Keratinocyte (primary cell): Measurements from ENCODE around the gene AVPR2. TPM values are rescaled to one million over a fixed set of nuclear protein-coding genes. Genes with fewer than 3 reads are reported as not detected.
A peak's percentile ranks its signal among the peaks of the same experiment; 100 is the strongest.

Experiments
- DNase-seq: peaks from one replicate; pipeline ENCODE4 v3.0.0-alpha.2; 2011; ENCODE audit warnings: low read depth, missing footprints, low spot score
- FAIRE-seq: peaks from 2 replicates; lab custom pipeline; 2011; peaks lifted over from hg19 to GRCh38; lab: Jason Lieb, UNC
- H2AFZ ChIP-seq: 2 replicates; pipeline ENCODE4 v1.6.0; 2012; ENCODE audit warnings: low read length, control low read depth, inconsistent platforms; ENCODE audit not compliant: control insufficient read depth
- H3K27ac ChIP-seq: 2 replicates; pipeline ENCODE4 v1.5.1; 2011; ENCODE audit warnings: low read length; ENCODE audit not compliant: control insufficient read depth, insufficient read depth
- H3K27me3 ChIP-seq: 3 replicates; pipeline ENCODE4 v1.6.0; 2011; ENCODE audit warnings: low read length; ENCODE audit not compliant: control insufficient read depth, insufficient read depth; ENCODE audit errors: extremely low read depth
- H3K36me3 ChIP-seq, 2 experiments: 2 replicates in 1 of 2; 3 replicates in 1 of 2; pipeline ENCODE4 v1.5.1; 2011; ENCODE audit warnings: low read length in 2 of 2, mild to moderate bottlenecking in 1 of 2; ENCODE audit not compliant: control insufficient read depth in 2 of 2, insufficient read depth in 2 of 2; ENCODE audit errors: extremely low read depth in 1 of 2
- H3K4me1 ChIP-seq: 3 replicates; pipeline ENCODE4 v1.5.1; 2011; ENCODE audit warnings: low read length; ENCODE audit not compliant: control insufficient read depth, insufficient read depth; ENCODE audit errors: extremely low read depth
- H3K4me2 ChIP-seq: 3 replicates; pipeline ENCODE4 v1.6.0; 2011; ENCODE audit warnings: low read depth, low read length; ENCODE audit not compliant: control insufficient read depth, insufficient read depth; ENCODE audit errors: extremely low read depth
- H3K4me3 ChIP-seq, 3 experiments: fragments of 200-600 bp in 1 of 3; sonication (generic) in 1 of 3; 2 replicates in 2 of 3; 3 replicates in 1 of 3; pipeline ENCODE4 v1.5.1; 2011 to 2016; ENCODE audit warnings: low read length in 3 of 3, mild to moderate bottlenecking in 3 of 3, control low read depth in 2 of 3, inconsistent platforms in 1 of 3, low read depth in 1 of 3, mixed read lengths in 1 of 3, mixed run types in 1 of 3, moderate library complexity in 1 of 3; ENCODE audit not compliant: control insufficient read depth in 2 of 3, insufficient read depth in 2 of 3; ENCODE audit errors: extremely low read depth in 1 of 3
- H3K79me2 ChIP-seq: 2 replicates; pipeline ENCODE4 v1.6.0; 2012; ENCODE audit warnings: low read length; ENCODE audit not compliant: control insufficient read depth, insufficient read depth
- H3K9ac ChIP-seq: 3 replicates; pipeline ENCODE4 v1.6.0; 2011; ENCODE audit warnings: low read length; ENCODE audit not compliant: control insufficient read depth, insufficient read depth; ENCODE audit errors: extremely low read depth
- H3K9me1 ChIP-seq: 3 replicates; pipeline ENCODE4 v1.6.0; 2011; ENCODE audit warnings: low read length; ENCODE audit not compliant: control insufficient read depth, insufficient read depth; ENCODE audit errors: extremely low read depth
- H3K9me3 ChIP-seq: 2 replicates; pipeline ENCODE4 v1.5.1; 2012; ENCODE audit warnings: low read depth, low read length; ENCODE audit not compliant: control insufficient read depth
- H4K20me1 ChIP-seq: 3 replicates; pipeline ENCODE4 v1.6.0; 2011; ENCODE audit warnings: low read length; ENCODE audit not compliant: control insufficient read depth, insufficient read depth; ENCODE audit errors: extremely low read depth
- CTCF ChIP-seq, 3 experiments: IDR thresholded peaks in 1 of 3; conservative IDR thresholded peaks in 1 of 3; optimal IDR thresholded peaks in 1 of 3; 2 replicates in 2 of 3; 3 replicates in 1 of 3; pipeline versions ENCODE3 to v1.5.1; 2011; ENCODE audit warnings: low read length in 3 of 3, mild to moderate bottlenecking in 3 of 3, moderate library complexity in 2 of 3, control low read depth in 1 of 3, inconsistent platforms in 1 of 3; ENCODE audit not compliant: insufficient read depth in 2 of 3; ENCODE audit errors: extremely low read depth in 1 of 3
- EZH2 ChIP-seq: IDR thresholded peaks from one replicate; pipeline ENCODE4 v1.6.1; 2012; ENCODE audit warnings: inconsistent platforms, mild to moderate bottlenecking, low read length, moderate library complexity
- dilution Hi-C: fragments of 300-500 bp; cut with MboI; formaldehyde crosslinking; loops from one replicate; pipeline ENCODE4 v1.7.0; 2020; ENCODE audit warnings: low sequenced_read_pairs; ENCODE audit not compliant: extremely low pct_ligation_motif_present
- polyA plus RNA-seq, 5 experiments: library from polyadenylated mRNA; depleted of rRNA in 3 of 5; stranded (reverse) in 3 of 5; stranded (forward) in 1 of 5; unstranded in 1 of 5; fragments of >200 nt; gene quantifications; 1 replicate in 1 of 5; 2 replicates in 3 of 5; 3 replicates in 1 of 5; pipeline versions ENCODE4 v1.2.1 to v1.2.3, GENCODE V29; 2011 to 2012; ENCODE audit warnings: missing spikeins in 2 of 5, low read depth in 1 of 5, low replicate concordance in 1 of 5

The AVPR2 gene
- polyA plus RNA-seq, 1 donor (not counting 4 experiments of a cell fraction or from before 2014, with no cell fraction given) = not detected

GRCh38 chrX:153884590-153884989 is 19.9 kb upstream of the AVPR2 start:
- no peaks in the 10 kb centered on the region for H3K79me2 ChIP-seq
- FAIRE-seq (no peak), DNase-seq (no peak)
- peak overlapping the region; percentile 51 for H3K4me2 ChIP-seq
- H3K27ac ChIP-seq = no peak overlapping the region
- TF ChIP-seq CTCF (optimal IDR thresholded peaks at IDR 0.05 in 1 of 3, IDR thresholded peaks at IDR 0.05 in 1 of 3, conservative IDR thresholded peaks at IDR 0.05 in 1 of 3; ENCODE audit: extremely low read depth in 1 of 3, insufficient read depth in 2 of 3, low read length in 3 of 3) = peak in 1 of 3 experiments; percentile 12
- TF ChIP-seq EZH2 = no peak
- no peaks in the 10 kb centered on the region for H3K36me3 ChIP-seq
- H3K4me1 ChIP-seq = peaks cover 3% of the 10 kb centered on the region
- H2AFZ ChIP-seq = no peak overlapping the region
- no peak overlapping the region for H3K9ac ChIP-seq
- H4K20me1 ChIP-seq = peaks cover 3% of the 10 kb centered on the region
- H3K4me3 ChIP-seq = peak overlapping the region in 1 of 3 experiments; percentile 59
- H3K9me3 ChIP-seq = no peaks in the 10 kb centered on the region
- H3K9me1 ChIP-seq = no peaks in the 10 kb centered on the region
- peaks cover 33% of the 10 kb centered on the region for H3K27me3 ChIP-seq
- dilution Hi-C loops = no loop called here

- dilution Hi-C loops = no loop called here
- Histone ChIP-seq H4K20me1 (peaks cover 3% of the 10 kb centered on the region), H3K9me3 (no peaks in the 10 kb centered on the region), H3K9ac (no peak overlapping the region), H3K79me2 (no peaks in the 10 kb centered on the region), H3K27me3 (peaks cover 26% of the 10 kb centered on the region), H3K9me1 (no peaks in the 10 kb centered on the region), H3K27ac (no peak overlapping the region), H2AFZ (no peak overlapping the region), H3K4me3 (peak overlapping the region; percentile 46 to 59 (median 59)), H3K4me2 (peak overlapping the region; percentile 51), H3K36me3 (no peaks in the 10 kb centered on the region), H3K4me1 (peaks cover 3% of the 10 kb centered on the region)
- TF ChIP-seq CTCF (optimal IDR thresholded peaks at IDR 0.05 in 1 of 3, IDR thresholded peaks at IDR 0.05 in 1 of 3, conservative IDR thresholded peaks at IDR 0.05 in 1 of 3; ENCODE audit: extremely low read depth in 1 of 3, insufficient read depth in 2 of 3, low read length in 3 of 3) (no peak), EZH2 (no peak)
- no peak for FAIRE-seq
- no peak for DNase-seq
Measured at GRCh38 chrX:153885208-153885787, 19.2 kb upstream of the AVPR2 start.
